ENCODE measurements around the gene DAP.
"Not testable (repeated sequence)": the region's sequence is repeated elsewhere in the genome, so short reads cannot be mapped to it uniquely, and the experiment has no call there.

Gene DAP, protein sequence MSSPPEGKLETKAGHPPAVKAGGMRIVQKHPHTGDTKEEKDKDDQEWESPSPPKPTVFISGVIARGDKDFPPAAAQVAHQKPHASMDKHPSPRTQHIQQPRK

DNA sequence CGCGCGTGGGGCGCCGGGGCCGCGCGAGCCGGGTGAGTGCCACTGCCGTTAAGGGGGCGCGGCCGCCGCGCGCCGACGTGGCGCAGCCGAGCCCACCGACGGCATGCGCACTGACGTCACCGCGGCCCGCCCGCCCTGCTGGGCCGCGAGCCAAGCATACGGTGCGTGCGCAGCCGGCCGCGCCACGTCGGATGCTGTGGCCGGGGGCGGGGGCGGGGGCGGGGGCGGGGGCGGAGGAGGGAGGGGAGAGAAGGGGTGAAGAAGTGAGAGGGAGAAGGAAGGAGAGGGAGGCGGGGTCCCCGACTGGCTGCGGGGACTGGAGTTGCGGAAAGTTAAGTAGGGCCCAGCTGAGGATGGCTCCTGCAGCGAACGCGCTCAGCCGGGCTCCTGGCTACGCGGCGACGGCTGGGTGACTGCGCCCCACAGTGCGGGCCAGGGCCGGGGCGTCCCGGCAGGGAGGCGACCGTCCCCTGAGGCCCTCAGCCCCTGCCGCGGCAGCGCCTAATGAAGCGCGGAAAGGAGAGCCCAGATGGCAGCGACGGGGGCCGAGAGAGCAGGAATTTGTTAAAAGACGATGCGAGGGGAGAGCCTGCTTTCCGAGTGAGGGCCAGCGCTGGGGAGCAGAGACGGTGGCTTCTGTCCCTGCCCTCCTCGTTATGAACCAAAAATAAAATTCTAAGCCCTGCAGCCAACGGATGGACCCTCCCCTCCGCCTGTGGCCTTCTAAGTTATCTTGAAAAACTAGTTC, at the start of gene DAP:
TSS of gene DAP (minus strand) at position 50 of the 748 bp plus-strand sequence. CDS start 166 bp downstream, outside the sequence.
- peak; percentile 73 to 90 (median 82) for DNase-seq

GRCh38 chr5:10808347-10809226, 47.6 kb upstream of the DAP start:
- no peak for DNase-seq

- DNase-seq = no peak
These were observed 41.1 kb upstream of the DAP start for GRCh38 chr5:10801931-10802666.

DNA sequence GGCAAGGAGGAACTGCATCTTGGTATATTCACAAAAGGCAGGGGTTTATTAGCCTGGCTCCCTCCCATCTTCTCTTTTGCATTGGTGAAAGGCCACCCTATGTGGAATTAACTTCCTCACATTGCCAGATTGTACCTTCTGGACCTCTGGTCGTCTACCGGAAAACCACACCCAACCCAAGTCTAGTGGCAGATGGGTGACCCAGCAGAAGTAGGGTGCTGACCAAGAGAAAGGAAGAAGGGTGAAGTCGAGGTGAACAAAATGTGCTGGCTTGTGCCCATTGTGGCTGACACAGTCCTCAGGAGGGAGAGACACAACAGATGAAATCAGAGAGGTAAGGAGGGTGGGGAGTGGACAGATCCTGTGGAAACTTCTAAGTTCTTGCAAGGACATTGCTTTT, 39.8 kb upstream of the DAP start:
- DNase-seq = no peak

DNA sequence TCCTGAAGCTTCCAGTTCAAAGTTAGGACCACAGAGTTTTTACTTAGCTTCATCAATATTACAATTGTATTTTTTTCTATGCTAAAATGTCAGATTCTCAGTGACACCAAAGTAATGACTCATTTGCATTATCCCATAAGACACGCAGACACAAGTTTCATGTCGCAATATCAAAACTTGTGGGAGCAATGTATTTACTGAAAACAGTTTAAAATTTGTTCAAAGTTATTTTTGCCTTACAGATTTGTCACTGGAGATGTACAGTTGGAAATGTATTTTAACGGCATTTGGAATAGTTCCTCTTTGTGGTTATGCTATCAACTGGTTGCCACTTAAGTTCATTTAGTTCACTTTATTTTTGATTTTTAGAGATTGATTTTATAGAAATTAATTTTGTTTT, 36.2 kb upstream of the DAP start:
- no peak for DNase-seq

- no peak for DNase-seq
These were observed 32.8 kb upstream of the DAP start for GRCh38 chr5:10793785-10794184.

GRCh38 chr5:10792336-10792735, 31.3 kb upstream of the DAP start:
- DNase-seq = no peak

DNA sequence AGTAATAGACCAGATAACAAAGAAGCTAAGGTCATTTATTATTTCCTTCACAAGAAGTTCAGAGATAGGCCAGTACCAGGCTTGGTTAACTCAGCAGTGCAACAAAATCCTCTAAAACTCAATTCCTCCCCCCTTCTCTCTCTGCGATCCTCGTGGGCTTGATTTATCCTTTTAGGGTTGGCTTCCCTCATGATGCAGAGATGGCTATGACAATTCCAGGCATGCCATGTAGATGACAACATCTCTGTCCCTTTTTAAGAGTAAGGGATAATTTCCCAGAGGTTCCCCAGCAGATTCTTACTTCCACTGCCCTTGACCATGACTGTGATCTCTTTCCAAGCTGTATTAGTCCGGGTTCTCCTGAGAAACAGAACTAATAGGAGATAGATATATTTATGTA, 28.7 kb upstream of the DAP start:
- DNase-seq = no peak

DNA sequence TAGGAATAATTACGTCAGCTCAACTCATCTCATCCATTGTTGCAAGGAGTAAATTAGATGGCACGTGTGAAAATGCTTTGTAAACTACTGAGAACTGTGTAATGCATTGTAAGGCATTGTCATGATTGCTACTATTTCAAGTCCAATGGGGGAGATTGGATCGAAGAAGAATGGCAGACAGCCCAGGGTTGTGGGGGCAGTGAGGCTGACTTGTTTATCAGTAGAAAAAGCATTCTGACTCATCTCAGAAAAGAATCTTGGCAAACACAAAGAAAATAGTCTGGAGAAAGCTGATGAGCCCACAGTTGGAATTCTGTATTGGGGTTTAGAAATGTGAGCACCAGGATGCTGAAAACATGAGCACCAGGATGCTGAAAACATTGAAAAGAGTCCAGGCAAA, 28.0 kb upstream of the DAP start:
- DNase-seq = no peak

DNA sequence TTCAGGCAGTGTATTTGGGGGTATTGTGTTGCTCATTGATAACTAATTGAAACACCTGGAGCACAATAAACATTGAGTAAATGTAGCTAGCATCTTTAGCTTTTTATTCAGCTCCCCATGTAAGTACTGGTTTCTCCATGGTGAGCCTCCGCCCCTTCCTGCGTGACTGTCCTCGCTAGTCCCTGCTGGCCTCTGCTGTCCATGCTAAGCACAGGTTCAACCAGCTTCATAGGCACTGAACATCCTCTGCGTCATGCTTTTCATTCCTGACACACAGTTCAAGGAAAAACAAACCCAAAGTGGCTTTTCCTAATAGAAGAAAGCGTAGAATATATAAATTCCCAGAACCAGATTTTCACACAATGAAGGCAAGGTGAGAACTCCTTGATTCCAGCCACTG, 27.3 kb upstream of the DAP start:
- no peak for DNase-seq

- DNase-seq = no peak
These were observed 25.8 kb upstream of the DAP start for GRCh38 chr5:10786835-10787234.

- not testable (repeated sequence) for DNase-seq
These were observed 19.2 kb upstream of the DAP start for GRCh38 chr5:10780208-10780607.

- no peak for DNase-seq
These were observed 18.6 kb upstream of the DAP start for GRCh38 chr5:10779592-10779991.

DNA sequence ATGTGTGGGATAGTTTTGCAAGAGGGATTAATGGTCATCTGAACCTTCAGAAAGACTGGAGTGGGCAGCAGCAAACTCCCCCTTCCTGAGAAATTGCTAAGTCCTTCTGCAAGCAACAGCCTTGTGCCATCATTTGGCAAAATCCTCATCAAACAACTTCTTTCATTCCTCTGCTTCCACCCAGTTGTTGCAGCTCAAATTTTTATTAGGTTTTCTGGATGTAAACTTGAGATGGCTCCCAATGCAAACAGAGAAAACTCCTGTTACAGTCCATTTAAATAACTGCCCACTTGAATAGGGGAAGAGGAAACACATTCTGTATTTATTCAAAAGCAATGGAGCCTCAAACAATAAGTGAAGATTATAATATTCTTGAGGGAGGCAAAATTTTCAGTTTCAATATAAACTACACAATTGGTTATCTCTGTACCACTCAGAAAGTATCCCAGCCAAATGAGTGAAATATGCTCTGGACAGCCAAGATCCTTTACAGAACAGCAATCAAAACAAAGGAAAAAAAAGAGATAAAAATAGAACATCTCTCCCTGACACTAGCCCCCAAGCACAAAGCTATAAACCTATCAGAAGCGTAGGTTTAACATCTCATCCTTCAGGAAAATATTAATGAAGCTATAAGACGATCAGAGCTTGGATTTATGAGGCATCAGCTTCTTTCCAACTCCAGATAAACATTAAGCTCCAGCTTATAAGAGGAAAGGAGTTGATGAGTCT, 17.3 kb upstream of the DAP start:
- DNase-seq = no peak

GRCh38 chr5:10775646-10776045, 14.6 kb upstream of the DAP start:
- no peak for DNase-seq

DNA sequence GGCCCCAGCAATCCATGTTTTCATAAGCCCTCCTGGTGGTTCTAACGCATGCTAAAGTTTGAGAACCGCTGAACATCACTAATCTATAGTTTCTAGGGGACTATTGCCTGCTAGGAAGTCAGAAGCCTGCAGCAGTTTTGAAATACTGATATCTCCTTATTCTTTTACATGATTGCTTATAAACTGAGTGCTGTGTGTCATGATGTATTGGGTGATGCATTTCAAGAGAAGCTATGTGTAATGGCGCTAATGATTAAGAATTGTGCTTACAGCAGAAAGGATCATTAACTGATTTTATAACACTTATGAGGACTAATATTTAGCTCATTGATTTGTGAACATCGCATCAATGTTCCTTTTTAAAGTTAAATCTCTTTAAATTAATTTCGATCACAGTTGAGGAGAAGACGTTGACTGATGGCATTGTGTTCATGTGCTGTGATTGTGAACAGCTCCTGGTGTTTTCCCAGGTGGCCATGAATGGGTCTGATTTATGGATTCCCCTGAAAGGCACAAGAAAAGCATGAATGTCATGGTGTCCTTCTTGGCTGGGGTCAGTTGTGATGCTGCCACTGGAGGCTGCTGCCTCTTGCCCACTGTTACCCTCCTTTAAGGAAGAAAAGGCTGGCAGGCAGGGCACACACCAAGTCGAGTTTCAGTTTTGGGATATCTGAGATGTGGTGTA, 12.0 kb upstream of the DAP start:
- no peak for DNase-seq

DNA sequence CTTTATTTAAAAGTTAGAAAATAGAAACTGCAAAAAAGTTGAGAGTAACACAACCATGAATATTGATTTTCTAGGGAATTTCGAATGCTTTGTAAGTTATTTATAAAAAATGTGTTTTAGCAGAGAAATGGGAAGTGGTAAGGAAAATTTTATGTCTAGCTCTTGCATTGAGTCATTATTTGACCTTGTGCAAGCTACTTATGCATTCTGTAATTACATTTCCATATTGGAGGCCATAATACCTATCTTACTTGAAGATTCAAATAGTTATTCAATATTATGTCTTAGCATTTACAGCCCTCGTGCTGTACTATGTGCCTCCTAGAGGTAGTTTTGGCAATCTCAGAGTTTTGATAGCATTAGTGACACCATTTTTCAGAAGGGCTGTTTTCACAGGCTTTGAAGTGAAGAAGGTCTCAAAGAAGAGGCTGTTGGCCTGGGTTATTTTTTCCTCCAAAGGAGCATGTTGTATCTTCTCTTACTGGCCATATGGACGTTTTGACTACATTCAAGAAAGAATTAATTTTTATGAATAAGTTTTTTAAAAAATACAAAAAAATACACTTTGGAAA, 7.4 kb upstream of the DAP start:
- no peak for DNase-seq

GRCh38 chr5:10762776-10763500, 1.9 kb upstream of the DAP start:
- DNase-seq = no peak

DNA sequence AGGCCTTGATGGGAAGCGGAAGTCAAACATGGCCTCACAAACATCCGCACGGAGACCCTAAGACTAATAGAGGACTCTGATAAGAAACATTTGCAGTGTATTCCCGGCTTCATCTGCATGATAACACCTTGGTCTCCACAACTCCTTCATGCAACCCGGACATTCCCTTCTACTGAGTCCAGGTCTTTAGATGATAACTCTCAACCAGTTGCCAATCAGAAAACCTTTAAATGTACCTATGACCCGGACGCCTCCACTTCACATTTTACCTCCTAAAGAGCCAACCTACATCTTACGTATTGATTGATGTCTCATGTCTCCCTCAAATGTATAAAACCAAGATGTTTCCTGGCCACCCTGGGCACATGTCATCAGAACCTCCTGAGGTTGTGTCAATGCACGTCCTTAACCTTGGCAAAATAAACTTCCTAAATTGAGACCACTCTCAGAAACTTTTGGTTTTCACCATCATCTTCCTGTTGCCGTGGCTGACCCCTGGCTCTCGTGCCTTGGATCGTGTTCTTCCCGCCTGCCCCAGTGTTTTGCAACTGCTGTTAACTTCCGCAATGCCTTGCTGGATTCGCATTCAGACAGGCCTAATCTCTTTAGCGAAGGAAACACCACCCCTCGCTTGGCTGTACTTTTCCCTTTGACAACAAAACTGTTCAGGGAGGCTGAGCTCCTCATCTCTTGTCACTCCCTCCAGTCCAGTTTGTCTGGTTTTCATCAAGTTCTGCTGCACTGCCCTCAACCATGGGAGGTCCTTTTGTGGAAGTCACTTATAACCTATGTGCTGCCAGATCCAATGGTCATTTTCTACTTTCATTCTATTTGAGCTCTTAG, 1.1 kb upstream of the DAP start:
- no peak for DNase-seq

GRCh38 chr5:10760921-10761184, 181 bp downstream of the DAP start:
- DNase-seq = no peak

Measured in activated CD4-positive, CD25-positive, alpha-beta regulatory T cell (primary cell).